ENCODE data around the gene DFFA.

Gene DFFA, protein sequence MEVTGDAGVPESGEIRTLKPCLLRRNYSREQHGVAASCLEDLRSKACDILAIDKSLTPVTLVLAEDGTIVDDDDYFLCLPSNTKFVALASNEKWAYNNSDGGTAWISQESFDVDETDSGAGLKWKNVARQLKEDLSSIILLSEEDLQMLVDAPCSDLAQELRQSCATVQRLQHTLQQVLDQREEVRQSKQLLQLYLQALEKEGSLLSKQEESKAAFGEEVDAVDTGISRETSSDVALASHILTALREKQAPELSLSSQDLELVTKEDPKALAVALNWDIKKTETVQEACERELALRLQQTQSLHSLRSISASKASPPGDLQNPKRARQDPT
- total RNA-seq, result 25.6 to 41.1 reads per million in 2 donors

DNA sequence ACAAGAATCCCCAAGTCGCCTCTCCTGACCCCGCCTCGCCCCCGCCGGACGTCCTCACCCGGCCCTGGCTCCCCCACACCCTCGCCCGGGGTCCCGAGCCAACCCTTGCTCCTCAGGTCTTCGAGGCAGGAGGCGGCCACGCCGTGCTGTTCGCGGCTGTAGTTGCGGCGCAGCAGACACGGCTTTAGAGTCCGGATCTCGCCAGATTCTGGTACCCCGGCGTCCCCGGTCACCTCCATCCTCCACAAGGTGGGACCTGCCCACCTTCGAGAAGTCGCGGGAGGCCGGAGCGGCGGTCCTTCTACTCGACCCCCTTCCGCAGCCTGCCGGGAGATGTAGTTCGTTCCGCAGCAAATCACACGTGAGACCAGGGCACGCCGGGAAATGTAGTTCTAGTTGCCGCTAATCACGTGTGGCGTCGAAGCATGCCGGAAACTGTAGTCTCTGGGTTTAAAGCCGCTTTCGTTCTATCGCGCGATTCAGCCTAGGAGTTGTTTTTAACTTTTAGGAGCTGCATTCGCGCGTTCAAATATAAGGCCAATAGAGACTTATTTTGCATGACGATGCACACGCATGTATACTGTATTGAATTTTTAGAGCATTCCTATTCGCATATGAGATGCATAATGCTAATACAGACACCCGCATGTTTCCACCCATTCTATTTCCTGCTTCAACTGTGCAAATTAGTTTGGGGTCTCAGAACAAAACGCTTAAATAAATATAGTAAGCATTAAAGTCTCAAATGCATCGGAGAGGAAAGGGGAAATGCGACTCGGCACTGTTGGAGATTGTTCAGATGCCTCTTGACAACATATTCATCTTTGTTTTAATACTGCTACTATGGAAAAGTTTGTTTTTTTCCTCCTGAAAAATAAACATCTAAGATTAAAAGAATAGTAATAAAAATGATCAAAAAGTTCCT, at the start of gene DFFA:
TSS of gene DFFA (minus strand) at position 310 of the 925 bp plus-strand sequence. CDS start at position 239, 71 bp downstream.
- DNase-seq, result peak; percentile 75 to 97 (median 87)

DNA sequence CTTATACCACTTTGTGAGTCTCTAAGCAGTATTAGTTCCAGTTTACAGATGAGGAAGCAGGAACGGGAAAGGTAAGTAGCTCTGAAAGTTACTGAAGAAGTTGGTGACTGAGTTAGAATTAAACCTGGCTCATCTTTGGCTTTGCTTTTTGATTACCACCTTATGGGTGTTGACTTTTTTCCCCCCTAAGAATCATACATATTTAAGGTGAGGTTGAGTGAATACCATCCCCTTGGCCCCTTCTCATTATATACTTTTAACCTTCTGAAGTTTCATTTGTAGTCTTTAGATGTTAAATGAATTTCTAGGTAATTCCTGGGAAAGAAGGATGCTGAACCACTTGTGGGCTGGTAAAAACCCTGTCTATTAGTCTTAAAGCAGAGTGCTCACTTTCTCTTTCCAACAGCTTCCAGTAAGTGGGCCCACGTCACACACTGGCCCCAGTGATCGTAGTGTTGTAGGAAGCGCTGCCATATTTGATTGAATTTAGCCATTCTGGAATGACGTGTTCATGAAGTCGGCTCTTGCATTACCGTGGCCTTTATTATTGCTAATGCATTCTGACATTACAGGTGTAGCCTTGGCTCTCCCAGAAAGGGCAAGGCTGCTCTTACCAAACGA, 49.3 kb upstream of the DFFA start:
- peak in 1 of 5 experiments; percentile 36 for DNase-seq

DNA sequence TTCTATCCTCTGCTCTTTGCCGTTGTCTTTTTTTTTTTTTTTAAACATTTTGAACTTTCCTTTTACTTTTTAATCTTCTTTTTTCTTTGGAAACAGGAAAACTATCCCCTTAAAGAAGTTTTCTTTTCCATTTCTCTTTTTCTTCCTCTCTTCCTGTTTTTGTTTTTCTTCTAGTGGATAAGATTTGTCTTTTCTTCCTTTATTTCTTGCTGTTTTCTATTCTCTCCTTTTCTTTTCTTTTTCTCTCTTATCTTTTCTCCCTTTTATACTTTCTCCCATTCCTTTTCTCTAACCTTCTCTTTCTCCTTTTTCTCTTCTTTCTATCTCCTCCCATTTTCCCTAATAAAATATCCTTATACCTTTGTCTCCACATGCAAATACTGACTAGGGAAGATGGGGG, 48.6 kb upstream of the DFFA start:
- DNase-seq, result no peak

DNA sequence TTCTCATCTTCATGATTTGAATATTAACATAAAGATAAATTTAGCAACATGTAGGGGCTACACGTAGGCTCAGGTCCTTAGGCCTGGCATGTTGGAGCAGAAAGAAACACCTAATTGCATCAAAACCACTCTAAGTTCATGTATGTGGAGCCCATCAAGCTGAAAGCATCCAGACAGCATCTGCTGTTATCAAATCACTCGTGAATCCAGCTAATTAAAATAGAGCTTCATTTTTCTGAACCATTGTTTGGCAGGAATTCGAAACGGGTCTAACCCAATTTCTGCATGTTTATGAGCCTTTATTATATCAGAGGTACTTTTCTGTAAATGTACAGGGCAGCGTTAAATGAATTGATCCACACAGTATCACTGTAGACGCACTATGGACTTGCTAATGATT, 48.2 kb upstream of the DFFA start:
- no peak for DNase-seq

DNA sequence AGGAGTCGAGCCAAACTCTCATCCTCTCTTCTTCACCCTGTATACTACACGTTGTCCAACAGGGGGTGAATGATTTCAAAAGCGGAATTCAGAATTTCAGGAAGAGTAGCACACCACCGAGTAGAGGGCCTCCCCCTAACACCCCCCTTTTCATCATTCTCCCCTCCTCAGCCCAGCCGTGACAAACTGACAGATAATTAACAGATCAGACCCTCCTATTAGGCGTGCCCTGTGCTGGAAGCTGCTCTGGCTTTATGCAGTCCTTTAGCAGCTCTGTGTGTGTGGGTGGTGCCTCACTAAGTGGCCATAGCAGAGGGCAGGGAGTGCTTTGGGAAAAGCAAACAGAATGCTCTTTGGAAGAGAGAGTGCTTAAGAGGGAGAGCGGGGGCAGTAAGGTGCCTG, 46.7 kb upstream of the DFFA start:
- no peak for DNase-seq

DNA sequence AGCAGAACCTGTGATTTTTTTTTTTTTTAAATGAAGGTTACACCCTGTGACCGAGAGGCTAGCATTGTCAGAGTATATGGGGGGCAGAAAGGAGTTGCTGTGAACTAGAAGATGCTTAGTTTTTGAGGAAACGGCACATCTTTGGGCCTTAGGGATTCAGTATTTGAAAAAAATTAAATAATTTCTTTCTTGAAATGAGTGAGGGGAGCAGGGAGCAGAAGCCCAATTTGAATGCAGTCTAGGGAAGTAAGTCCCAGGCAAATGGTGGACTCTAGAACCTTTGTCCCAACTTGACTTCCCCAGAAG, 45.3 kb upstream of the DFFA start:
- no peak for DNase-seq

DNA sequence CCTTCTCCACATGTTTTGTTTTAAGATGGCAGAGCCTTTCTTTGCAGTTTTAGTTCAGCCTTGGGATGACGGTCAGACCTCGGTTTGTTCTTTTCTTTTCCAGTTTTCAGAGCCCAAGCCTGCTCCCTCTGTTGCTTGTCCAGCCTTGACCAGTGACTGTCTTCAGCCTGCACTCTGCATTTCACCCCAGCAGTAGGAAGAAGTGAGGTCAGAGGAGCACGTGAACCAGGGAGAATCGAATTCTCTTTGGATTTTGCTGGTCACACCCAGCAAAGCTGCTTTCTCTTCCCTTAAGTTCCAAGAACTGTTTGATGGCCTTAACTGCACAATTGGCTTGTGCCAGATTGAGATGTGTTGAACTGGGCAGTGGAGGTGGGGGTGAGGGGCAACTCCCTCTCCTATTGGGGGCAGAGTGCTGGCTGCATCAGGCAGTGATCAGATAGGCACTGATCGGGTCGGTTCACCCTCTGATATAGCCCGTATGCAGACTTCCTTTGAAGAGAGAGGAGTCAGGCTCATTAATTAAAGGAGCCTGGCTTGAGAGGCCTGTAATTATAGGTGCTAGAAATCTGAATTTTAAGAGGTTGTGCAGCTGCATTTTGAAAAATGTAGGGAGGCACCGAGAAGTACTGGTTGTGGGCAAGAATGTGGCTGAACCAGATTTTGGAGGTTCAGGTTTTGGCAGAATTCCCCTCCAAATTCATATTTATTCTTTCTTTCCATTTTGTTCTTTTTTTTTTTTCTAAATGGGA, 44.8 kb upstream of the DFFA start:
- no peak for DNase-seq

DNA sequence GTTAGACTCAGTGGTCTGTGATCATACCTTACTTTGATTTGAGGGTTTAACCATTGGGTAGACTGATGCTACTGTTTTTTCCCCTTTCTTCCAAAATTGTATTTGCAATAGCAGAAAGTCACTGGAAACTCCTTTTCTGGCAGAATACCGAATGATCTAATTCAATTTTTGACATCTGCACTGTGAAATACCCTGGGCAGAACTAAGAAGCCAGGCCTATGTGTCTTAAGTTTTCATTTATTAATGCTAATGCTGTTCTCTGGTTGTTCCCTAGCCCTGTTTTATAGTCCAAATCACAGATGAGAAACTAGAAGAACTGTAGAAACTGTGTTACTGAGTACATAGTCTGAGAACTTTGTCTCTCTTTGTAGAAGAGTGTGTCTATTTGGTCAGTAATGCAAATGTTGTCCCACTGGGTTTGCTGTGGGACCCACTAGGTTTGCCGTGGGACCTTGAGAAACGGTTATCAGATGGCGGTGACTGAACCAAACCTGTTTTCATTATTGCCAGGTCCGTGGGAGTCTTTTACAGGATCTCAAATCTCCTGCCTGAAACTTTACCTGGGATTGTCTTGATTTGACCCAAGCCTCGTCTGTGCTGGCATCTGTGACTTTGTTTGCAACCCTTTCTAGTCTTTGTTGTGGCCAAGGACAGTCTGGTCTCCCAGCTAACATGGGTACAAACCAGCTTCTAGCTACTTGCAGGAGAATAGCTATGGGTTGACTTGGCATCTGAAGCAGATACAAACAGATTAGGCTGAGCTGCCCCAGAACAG, 43.8 kb upstream of the DFFA start:
- DNase-seq, result no peak

DNA sequence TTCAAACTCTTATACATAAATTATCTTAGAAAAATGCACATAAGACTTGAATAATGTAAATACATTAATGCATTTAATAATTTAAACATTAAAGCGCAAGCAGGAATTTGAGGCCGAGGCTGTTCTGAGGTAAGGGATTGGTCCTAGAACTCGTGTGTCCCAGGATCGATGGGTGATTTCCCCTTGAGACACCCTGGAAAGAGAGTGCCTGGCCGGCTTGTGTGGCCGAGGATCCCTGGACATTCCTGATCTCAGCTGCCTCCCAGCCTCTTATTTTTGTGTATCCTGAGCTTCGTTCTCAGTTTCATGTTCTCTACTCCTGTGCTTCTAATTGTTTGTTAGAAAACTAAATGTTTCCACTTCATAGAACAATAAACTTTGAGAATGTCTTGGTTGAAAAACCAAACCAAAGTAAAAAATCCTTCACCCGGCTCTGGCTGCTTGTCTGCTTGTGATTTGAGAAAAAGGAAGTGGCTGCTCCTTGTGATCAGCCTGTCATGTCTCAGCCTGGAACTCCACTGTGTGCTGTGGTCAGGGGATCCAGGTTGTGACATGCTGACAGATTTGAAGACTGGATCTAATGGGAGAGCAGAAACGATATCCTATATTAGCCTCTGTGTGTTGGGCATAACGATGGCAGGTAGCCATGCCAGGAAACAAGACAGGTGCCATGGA, 43.1 kb upstream of the DFFA start:
- DNase-seq, result peak in 1 of 5 experiments; percentile 57

DNA sequence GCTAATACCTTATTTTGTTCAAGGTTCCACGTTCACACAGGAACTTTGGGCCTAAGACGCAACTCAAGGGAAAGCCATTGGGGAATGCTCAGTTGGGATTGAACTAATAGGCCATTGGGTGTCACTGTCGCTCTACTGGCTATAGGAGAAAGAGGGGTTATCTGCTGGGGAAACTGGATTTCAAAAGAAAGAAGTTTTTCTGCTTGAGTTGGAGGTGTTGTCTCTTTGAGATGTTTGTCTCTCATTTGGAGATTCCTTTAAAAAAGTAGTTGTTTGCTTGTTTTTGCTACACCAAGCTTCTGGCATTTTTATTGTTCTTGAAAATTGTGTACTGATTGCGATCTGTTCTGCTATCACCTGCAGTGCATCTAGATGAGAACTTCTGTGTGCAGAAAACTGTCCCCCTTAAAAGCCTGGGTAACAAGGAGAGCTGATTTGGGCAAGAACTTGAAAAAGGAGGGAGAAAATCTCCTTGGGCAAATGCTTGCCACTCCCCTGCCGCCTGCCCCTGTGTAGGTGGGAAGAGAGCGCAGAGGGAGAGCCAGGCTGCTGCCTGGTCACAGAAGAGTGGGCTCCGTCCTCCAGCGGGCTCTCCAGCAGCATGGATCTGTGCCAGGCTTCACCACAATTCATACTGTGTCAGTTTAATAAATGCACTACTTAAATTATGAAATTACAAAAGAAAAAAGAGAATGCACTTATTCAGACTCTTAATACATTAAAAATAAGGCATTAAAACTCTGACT, 42.3 kb upstream of the DFFA start:
- peak in 1 of 5 experiments; percentile 57 for DNase-seq

DNA sequence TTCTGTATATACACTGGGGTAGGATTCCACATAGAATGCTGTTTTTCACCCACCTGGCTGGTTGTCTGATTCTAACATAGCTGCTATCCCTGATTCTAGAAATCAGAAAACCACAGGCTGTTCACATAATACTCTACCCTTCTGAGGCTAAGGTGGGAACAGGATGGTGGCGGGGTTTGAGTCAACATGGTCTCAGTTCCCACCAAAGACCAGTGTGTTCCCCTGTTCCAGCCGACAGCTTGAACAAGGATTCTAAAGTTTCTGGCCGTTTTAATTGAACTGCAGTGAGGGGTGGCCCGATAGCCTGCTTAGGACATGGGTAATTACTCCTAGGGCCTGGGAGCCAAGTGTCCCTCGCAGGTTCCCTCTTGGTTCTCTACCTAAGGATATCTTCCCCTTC, 40.9 kb upstream of the DFFA start:
- peak in 1 of 5 experiments; percentile 60 for DNase-seq

DNA sequence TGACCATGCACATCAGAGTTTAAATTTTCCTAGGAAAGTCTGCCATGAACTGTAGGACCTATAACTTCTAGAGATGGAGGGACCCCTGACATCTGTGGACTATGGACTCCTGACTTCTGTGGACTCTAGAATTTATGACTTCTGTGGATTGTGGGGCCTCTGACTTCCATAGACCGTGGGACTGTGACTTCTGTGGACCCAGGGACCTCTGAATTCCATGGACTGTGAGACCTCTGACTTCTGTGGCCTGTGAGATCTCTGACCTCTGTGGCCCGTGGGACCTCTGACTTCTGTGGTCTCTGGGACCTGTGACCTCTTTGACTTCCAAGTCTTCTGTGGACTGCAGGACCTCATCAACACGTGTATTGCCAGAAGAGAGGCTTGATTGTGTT, 39.2 kb upstream of the DFFA start:
- peak in 1 of 5 experiments; percentile 34 for DNase-seq

DNA sequence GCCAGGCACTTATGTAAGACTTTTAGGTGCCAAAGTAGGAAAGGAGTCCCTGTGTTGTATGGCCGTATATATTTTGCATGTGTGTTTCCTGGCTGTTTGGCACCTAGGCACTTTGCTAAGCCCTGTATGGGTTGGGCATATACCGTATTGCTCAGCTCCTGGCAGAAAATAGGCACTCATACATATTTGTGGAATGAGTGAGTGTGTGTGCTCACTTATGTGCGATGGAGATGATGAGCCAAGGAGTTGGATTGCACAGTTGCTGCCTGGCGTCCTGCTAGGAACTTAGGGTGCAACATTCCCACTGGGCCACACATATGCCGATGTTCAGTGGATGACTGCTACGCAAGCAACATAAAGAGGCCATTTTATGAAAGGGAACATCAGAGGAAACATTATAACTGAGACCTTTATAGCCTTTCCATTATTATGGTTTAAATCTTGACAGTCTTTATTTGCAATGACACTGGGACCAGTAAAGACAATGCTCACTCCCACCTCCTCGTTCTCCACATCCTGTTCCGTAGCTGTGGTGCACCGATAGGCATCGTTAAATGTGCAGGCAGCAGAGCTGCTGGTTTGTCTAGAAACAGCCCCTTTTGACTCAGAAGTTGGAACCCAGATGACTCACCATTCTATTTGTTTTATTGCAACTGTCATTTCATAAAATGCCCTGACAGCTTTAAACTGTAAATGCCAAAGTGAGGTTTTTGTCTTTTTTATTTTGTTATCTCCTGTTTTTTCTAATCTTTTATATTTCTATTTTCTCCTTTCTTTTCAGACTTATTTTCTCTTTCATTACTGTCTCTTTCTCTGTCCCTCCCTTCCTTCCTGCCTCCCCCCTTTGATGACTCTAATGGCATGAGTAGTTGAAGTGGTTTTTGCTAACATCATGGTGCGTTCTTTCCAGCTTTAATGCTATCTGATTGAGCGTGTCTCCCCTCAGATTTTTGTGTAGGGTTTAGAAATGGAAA, 38.5 kb upstream of the DFFA start:
- peak in 4 of 5 experiments; percentile 68 to 99 (median 75) for DNase-seq

DNA sequence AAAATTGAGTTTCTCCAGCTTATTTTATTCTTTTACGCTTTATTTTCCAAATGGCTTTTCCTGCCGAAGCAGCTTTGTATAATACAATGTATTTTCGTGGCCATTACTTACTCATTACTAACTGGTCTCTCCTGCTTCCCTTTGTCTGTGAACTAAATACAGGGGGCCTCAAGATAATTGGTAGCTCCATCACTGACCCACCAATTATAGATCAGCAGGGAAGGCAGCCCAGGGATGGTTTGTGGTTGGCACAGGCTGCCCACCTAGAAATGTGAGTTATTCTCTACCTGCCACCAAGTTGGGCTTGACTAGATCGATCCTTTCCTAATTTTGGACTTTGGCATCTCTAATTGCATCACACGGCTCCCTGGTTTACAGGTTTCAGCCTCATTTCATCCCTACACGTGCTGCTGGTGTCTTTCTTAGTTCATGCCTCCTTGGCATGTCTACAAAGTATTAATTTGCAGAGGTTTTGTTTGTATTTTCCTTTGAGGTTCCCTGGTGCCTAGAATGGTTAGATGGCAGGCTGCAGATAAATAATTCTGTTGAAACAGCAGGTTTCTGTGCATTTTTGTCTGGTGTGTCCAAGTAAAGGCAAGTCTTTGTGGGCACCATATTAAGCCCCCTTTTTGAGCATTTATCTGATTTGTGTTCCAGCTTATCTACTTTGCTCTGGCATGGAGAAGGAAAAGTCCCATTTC, 37.6 kb upstream of the DFFA start:
- DNase-seq, result peak in 1 of 5 experiments; percentile 75

DNA sequence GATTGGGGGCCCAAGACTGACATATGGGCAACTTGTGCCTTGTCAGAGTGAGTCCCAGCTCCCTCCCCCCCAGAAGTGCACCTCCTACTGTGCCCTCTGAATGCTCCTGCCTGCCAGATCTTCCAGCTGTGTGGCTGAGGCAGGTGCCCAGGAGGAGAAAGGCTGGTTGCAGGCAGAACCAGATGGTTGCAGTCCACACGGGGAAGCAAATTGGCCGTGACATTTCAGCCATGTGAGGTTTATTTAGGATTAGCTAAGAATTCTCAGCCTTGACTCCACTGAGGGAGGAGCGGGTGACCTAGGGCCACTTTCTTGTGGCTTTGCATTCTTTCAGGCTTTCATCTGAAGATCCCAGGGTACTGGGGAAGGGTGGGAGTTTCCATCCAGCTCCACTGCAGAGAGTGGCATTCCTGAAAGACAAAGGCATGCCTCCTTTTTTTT, 36.2 kb upstream of the DFFA start:
- DNase-seq, result no peak

DNA sequence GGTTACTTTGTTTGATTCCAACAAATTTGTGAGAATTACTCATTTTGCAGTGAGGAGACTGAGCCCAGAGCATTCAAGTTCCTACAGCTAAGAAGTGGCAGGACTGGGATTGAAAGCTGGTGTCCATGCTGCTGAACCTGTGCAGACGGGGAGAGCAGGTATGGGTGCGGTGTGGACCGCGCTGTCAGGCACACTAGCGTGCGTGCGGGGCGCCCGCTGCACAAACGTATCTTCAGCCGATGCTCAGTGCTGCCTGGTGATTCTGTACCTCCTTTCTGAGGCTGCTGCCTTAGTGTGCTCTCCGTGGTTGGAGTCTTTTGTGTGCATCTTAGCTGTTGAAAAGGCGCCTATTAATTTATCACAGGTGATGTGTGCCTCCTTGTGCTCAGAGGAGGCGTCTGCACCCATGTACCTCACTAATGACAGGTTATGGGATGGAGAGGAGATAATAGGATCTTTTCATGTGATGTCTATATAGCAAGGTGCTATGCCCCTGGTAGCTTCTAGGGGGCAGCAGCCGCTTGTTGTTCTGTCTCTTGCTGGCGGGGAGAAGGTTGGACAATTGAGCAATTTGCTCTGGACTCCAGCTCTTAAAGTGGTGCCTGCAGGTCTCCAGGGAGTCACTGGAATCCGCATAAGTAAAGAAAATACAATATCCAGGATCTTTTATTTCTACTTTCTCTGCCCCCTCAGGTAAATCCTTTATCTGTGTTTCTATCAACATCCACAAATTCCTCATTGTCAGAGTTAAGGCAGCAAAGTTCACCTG, 35.0 kb upstream of the DFFA start:
- peak in 3 of 5 experiments; percentile 37 to 85 (median 39) for DNase-seq

DNA sequence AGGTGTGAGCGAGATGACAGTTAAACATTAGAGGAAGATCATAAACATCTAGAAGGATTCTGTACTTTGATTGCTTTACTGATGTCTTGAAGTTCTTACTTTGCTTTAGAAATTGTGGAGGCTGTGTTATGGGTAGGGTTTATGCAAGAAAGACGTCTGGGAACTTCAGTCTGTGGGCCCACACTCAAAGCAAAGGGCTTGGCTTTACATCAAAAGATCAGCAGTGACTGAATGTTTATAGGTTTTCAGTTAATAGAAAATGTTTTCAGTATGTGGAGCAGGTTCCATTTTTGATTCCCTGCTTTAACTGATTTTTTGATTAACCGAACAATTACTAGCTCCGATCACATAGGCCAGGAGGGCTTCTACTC, 34.3 kb upstream of the DFFA start:
- no peak for DNase-seq
